H9 (cell line): ENCODE data around the gene UBE4A. TPM values are rescaled to one million over a fixed set of nuclear protein-coding genes. Genes with fewer than 3 reads are reported as not detected.

Experiments used
- DNase-seq: peaks from one replicate; pipeline ENCODE4 v3.0.0-alpha.2; 2017
- H2AFZ ChIP-seq: one replicate; pipeline ENCODE4 v1.6.1; 2013; ENCODE audit warnings: mild to moderate bottlenecking, low read length, control low read depth, moderate library complexity
- H2AK5ac ChIP-seq: 2 replicates; pipeline ENCODE4 v1.6.1; 2013; ENCODE audit warnings: low read length, control low read depth, mixed read lengths; ENCODE audit not compliant: insufficient read length
- H2BK120ac ChIP-seq: one replicate; pipeline ENCODE4 v1.6.1; 2013; ENCODE audit warnings: low read depth, mild to moderate bottlenecking, low read length, control low read depth, inconsistent platforms; ENCODE audit not compliant: poor library complexity, severe bottlenecking
- H2BK12ac ChIP-seq: 2 replicates; pipeline ENCODE4 v1.6.1; 2013; ENCODE audit warnings: low read length, control low read depth, mixed read lengths, low read depth; ENCODE audit not compliant: insufficient read length
- H2BK15ac ChIP-seq: 2 replicates; pipeline ENCODE4 v1.6.1; 2013; ENCODE audit warnings: low read depth, low read length, control low read depth
- H2BK20ac ChIP-seq: one replicate; pipeline ENCODE4 v1.6.1; 2013; ENCODE audit warnings: low read depth, mild to moderate bottlenecking, low read length, control low read depth, inconsistent platforms; ENCODE audit not compliant: poor library complexity, severe bottlenecking
- H2BK5ac ChIP-seq: 2 replicates; pipeline ENCODE4 v1.6.1; 2013; ENCODE audit warnings: low read length, control low read depth, mixed read lengths; ENCODE audit not compliant: insufficient read length
- H3K14ac ChIP-seq: 2 replicates; pipeline ENCODE4 v1.6.1; 2013; ENCODE audit warnings: low read length, control low read depth; ENCODE audit not compliant: insufficient read depth
- H3K18ac ChIP-seq: 2 replicates; pipeline ENCODE4 v1.6.1; 2013; ENCODE audit warnings: low read depth, mild to moderate bottlenecking, mixed read lengths, low read length, control low read depth; ENCODE audit not compliant: insufficient read length
- H3K23ac ChIP-seq: 2 replicates; pipeline ENCODE4 v1.6.1; 2013; ENCODE audit warnings: low read length, control low read depth, mixed read lengths, low read depth; ENCODE audit not compliant: insufficient read length
- H3K23me2 ChIP-seq: 2 replicates; pipeline ENCODE4 v1.6.1; 2013; ENCODE audit warnings: low read depth, mild to moderate bottlenecking, mixed read lengths, low read length, control low read depth; ENCODE audit not compliant: insufficient read length, poor library complexity, severe bottlenecking
- H3K27ac ChIP-seq: 2 replicates; pipeline ENCODE4 v1.5.1; 2013; ENCODE audit warnings: low read length, control low read depth, mixed read lengths, low read depth; ENCODE audit not compliant: insufficient read length
- H3K27me3 ChIP-seq: 2 replicates; pipeline ENCODE4 v1.6.1; 2013; ENCODE audit warnings: low read length, control low read depth, inconsistent platforms; ENCODE audit not compliant: insufficient read depth
- H3K4ac ChIP-seq: 2 replicates; pipeline ENCODE4 v1.6.1; 2013; ENCODE audit warnings: low read depth, mild to moderate bottlenecking, control low read depth, inconsistent platforms, low read length, moderate library complexity
- H3K4me1 ChIP-seq: 2 replicates; pipeline ENCODE4 v1.6.1; 2013; ENCODE audit warnings: low read length, control low read depth, inconsistent platforms; ENCODE audit not compliant: insufficient read depth
- H3K4me2 ChIP-seq: 2 replicates; pipeline ENCODE4 v1.6.1; 2013; ENCODE audit warnings: low read length, control low read depth, mixed read lengths; ENCODE audit not compliant: insufficient read length, insufficient read depth
- H3K56ac ChIP-seq: 2 replicates; pipeline ENCODE4 v1.6.1; 2013; ENCODE audit warnings: low read depth, mild to moderate bottlenecking, mixed read lengths, low read length, control low read depth; ENCODE audit not compliant: insufficient read length
- H3K79me1 ChIP-seq: 2 replicates; pipeline ENCODE4 v1.6.1; 2013; ENCODE audit warnings: low read depth, mild to moderate bottlenecking, moderate library complexity, low read length, control low read depth, inconsistent platforms; ENCODE audit not compliant: insufficient read depth, poor library complexity, severe bottlenecking
- H3K79me2 ChIP-seq: 2 replicates; pipeline ENCODE4 v1.6.1; 2013; ENCODE audit warnings: low read length, control low read depth, inconsistent platforms; ENCODE audit not compliant: insufficient read depth
- H3K9ac ChIP-seq: 2 replicates; pipeline ENCODE4 v1.6.1; 2013; ENCODE audit warnings: low read length, control low read depth, mixed read lengths; ENCODE audit not compliant: insufficient read length; ENCODE audit errors: extremely low read depth
- H3K9me3 ChIP-seq: one replicate; pipeline ENCODE4 v1.6.1; 2013; ENCODE audit warnings: low read depth, low read length, inconsistent platforms; ENCODE audit not compliant: control insufficient read depth
- H3T11ph ChIP-seq: one replicate; pipeline ENCODE4 v1.6.1; 2013; ENCODE audit warnings: mild to moderate bottlenecking, low read length, control low read depth, inconsistent platforms
- H4K20me1 ChIP-seq: one replicate; pipeline ENCODE4 v1.6.1; 2013; ENCODE audit not compliant: control insufficient read depth, insufficient read length, insufficient read depth
- H4K5ac ChIP-seq: 2 replicates; pipeline ENCODE4 v1.6.1; 2013; ENCODE audit warnings: low read depth, mild to moderate bottlenecking, mixed read lengths, low read length, control low read depth; ENCODE audit not compliant: insufficient read length
- H4K8ac ChIP-seq: replicated peaks from 2 replicates; pipeline ENCODE4 v1.6.1; 2013; ENCODE audit warnings: low read length, control low read depth, mixed read lengths, low read depth; ENCODE audit not compliant: insufficient read length
- H4K91ac ChIP-seq: 2 replicates; pipeline ENCODE4 v1.6.1; 2013; ENCODE audit warnings: low read depth, mild to moderate bottlenecking, moderate library complexity, mixed read lengths, low read length, control low read depth; ENCODE audit not compliant: insufficient read length
- H3K27ac Mint-ChIP-seq, 3 experiments: 2 replicates in 2 of 3; 3 replicates in 1 of 3; pipeline ENCODE4 v1.8.0; 2020 to 2021; ENCODE audit warnings: mixed read lengths in 3 of 3, mild to moderate bottlenecking in 1 of 3, moderate library complexity in 1 of 3
- H3K27me3 Mint-ChIP-seq: 2 replicates; pipeline ENCODE4 v1.8.0; 2021; ENCODE audit warnings: low read depth, mild to moderate bottlenecking, moderate library complexity, mixed read lengths
- H3K36me3 Mint-ChIP-seq, 3 experiments: 2 replicates in 2 of 3; 3 replicates in 1 of 3; pipeline ENCODE4 v1.8.0; 2020 to 2021; ENCODE audit warnings: low read depth in 3 of 3, mixed read lengths in 3 of 3; ENCODE audit not compliant: insufficient read depth in 1 of 3
- H3K4me1 Mint-ChIP-seq, 2 experiments: 2 replicates each; pipeline ENCODE4 v1.8.0; 2020; ENCODE audit warnings: mixed read lengths in 2 of 2
- H3K4me3 Mint-ChIP-seq, 2 experiments: 2 replicates in 1 of 2; 3 replicates in 1 of 2; pipeline ENCODE4 v1.8.0; 2020 to 2021; ENCODE audit warnings: mild to moderate bottlenecking in 2 of 2, mixed read lengths in 2 of 2, moderate library complexity in 1 of 2
- H3K9me3 Mint-ChIP-seq, 2 experiments: 2 replicates in 1 of 2; 3 replicates in 1 of 2; pipeline ENCODE4 v1.8.0; 2020; ENCODE audit warnings: mild to moderate bottlenecking in 2 of 2, mixed read lengths in 2 of 2, moderate library complexity in 1 of 2
- CTCF ChIP-seq: fragments of 200-600 bp; sonication (generic); conservative IDR thresholded peaks from 3 replicates; pipeline ENCODE4 v1.8.0; 2021; ENCODE audit warnings: antibody characterized with exemption, mild to moderate bottlenecking
- WGBS: extraction: QIAGEN DNeasy Blood & Tissue Kit; methylation state at CpG from one replicate; pipeline ENCODE4 v1.1.7; 2013; ENCODE audit warnings: missing lambda C conversion rate, low lambda C conversion rate, mixed read lengths; ENCODE audit not compliant: insufficient read length; ENCODE audit errors: extremely low coverage; 5-methylcytosine and 5-hydroxymethylcytosine counted together
- total RNA-seq: library from RNA; stranded (reverse); gene quantifications from 2 replicates; pipeline ENCODE4 v1.2.1, GENCODE V29; 2021

UBE4A gene
- total RNA-seq, 1 experiment from 2014 or later = 33.7 TPM

- Mint-ChIP-seq H3K4me3 (peak overlapping the region; percentile 82 to 94), H3K36me3 (peaks cover 3 to 16% (median 5%) of the 10 kb centered on the region in 3 experiments; a peak in 5 of 7 replicates), H3K9me3 (no peaks in the 10 kb centered on the region), H3K27me3 (peaks cover 20% of the 10 kb centered on the region), H3K27ac (peak overlapping the region; percentile 97 to 99 (median 98)), H3K4me1 (peaks cover 36 to 38% of the 10 kb centered on the region in 2 experiments)
- no peak overlapping the region for H2BK5ac ChIP-seq
- DNase-seq = peak; percentile 93
- H3K27ac ChIP-seq = peak overlapping the region; percentile 38
- no peak overlapping the region for H2BK20ac ChIP-seq
- H3K23ac ChIP-seq = no peak overlapping the region
- no peaks in the 10 kb centered on the region; the same call in 1 of the 2 replicates for H3K4me1 ChIP-seq
- no peak overlapping the region for H2AFZ ChIP-seq
- no peak overlapping the region for H3K56ac ChIP-seq
- no peak overlapping the region for H2BK15ac ChIP-seq
- no peak overlapping the region for H3K4ac ChIP-seq
- H3K79me2 ChIP-seq = peaks cover 20% of the 10 kb centered on the region; the same call in 1 of the 2 replicates
- H2BK12ac ChIP-seq = no peak overlapping the region
- H4K8ac ChIP-seq = no peak overlapping the region
- WGBS = no CpG with 5 or more reads among the region's 34 CpGs
- no peaks in the 10 kb centered on the region for H3K79me1 ChIP-seq
- H3K4me2 ChIP-seq = peak overlapping the region; percentile 99
- no peak for TF ChIP-seq CTCF
- H2AK5ac ChIP-seq = no peak overlapping the region
- H2BK120ac ChIP-seq = no peak overlapping the region
- H4K5ac ChIP-seq = no peak overlapping the region
- no peaks in the 10 kb centered on the region for H4K20me1 ChIP-seq
- H4K91ac ChIP-seq = no peak overlapping the region
- H3K27me3 ChIP-seq = no peaks in the 10 kb centered on the region
- H3K23me2 ChIP-seq = peaks cover 34% of the 10 kb centered on the region
- H3K14ac ChIP-seq = peak overlapping the region; percentile 9; the same call in 1 of the 2 replicates
- no peak overlapping the region for H3T11ph ChIP-seq
- no peak overlapping the region for H3K18ac ChIP-seq
- no peaks in the 10 kb centered on the region for H3K9me3 ChIP-seq
- peak overlapping the region; percentile 51 for H3K9ac ChIP-seq
Observed at GRCh38 chr11:118435290-118435892, 76.0 kb downstream of the UBE4A start.
